Upper lobe of left lung (tissue), 4 donors: ENCODE data around the gene LRRC39.

Experiments used
- EP300 ChIP-seq, 4 donors: sonication (generic); formaldehyde crosslinking; IDR thresholded peaks; one replicate each; pipeline ENCODE4 v1.5.1; 2017; ENCODE audit warnings: antibody characterized with exemption in 4 of 4, control low read depth in 2 of 4
- POLR2A ChIP-seq, 4 donors: fragments of 450-650 bp; IDR thresholded peaks; one replicate each; pipeline ENCODE4 v1.5.1; 2016 to 2017; ENCODE audit warnings: antibody characterized with exemption in 4 of 4, mild to moderate bottlenecking in 2 of 4
- TF ChIP-seq, protein P1 (sequence below), 6 experiments: fragments of 450-650 bp in 4 of 6; fragments of 200-600 bp in 2 of 6; sonication (generic) in 2 of 6; IDR thresholded peaks; one replicate each; pipeline ENCODE4 v1.5.1; 2016 to 2019; ENCODE audit warnings: antibody characterized with exemption in 6 of 6

GRCh38 chr1:100178091-100178490 is at the start of gene LRRC39:
- TF ChIP-seq, protein P1, sequence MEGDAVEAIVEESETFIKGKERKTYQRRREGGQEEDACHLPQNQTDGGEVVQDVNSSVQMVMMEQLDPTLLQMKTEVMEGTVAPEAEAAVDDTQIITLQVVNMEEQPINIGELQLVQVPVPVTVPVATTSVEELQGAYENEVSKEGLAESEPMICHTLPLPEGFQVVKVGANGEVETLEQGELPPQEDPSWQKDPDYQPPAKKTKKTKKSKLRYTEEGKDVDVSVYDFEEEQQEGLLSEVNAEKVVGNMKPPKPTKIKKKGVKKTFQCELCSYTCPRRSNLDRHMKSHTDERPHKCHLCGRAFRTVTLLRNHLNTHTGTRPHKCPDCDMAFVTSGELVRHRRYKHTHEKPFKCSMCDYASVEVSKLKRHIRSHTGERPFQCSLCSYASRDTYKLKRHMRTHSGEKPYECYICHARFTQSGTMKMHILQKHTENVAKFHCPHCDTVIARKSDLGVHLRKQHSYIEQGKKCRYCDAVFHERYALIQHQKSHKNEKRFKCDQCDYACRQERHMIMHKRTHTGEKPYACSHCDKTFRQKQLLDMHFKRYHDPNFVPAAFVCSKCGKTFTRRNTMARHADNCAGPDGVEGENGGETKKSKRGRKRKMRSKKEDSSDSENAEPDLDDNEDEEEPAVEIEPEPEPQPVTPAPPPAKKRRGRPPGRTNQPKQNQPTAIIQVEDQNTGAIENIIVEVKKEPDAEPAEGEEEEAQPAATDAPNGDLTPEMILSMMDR (IDR thresholded peaks at IDR 0.05): no peak
- TF ChIP-seq EP300 (IDR thresholded peaks at IDR 0.05): no peak
- no peak for TF ChIP-seq POLR2A (IDR thresholded peaks at IDR 0.05)
